DND-41 (cell line): ENCODE data around the gene JSRP1.
"Not testable (repeated sequence)": the region's sequence is repeated elsewhere in the genome, so short reads cannot be mapped to it uniquely, and the experiment has no call there.

Experiments
- ATAC-seq: fragments of 200-7000 bp; cut with Tn5 transposase; 3 replicates; pipeline ENCODE4 v1.9.1; 2021; ENCODE audit warnings: low read depth; ENCODE audit not compliant: insufficient read depth
- DNase-seq: peaks from one replicate; pipeline ENCODE4 v3.0.0-alpha.2; 2020
- H2AFZ ChIP-seq: 2 replicates; pipeline ENCODE4 v1.6.0; 2012; ENCODE audit warnings: low read depth, low read length
- H3K27ac ChIP-seq: 2 replicates; pipeline ENCODE4 v1.5.1; 2012; ENCODE audit warnings: low read length, inconsistent platforms
- H3K27me3 ChIP-seq: fragments of 200-600 bp; sonication (generic); 2 replicates; pipeline ENCODE4 v1.6.0; 2012; ENCODE audit warnings: low read length, mild to moderate bottlenecking, inconsistent platforms; ENCODE audit not compliant: insufficient read depth, poor library complexity
- H3K36me3 ChIP-seq: 2 replicates; pipeline ENCODE4 v1.5.1; 2012; ENCODE audit warnings: low read length, inconsistent platforms; ENCODE audit not compliant: insufficient read depth
- H3K4me1 ChIP-seq: 2 replicates; pipeline ENCODE4 v1.5.1; 2012; ENCODE audit warnings: mild to moderate bottlenecking, low read length; ENCODE audit not compliant: insufficient read depth
- H3K4me2 ChIP-seq: 2 replicates; pipeline ENCODE4 v1.6.0; 2012; ENCODE audit warnings: mild to moderate bottlenecking, moderate library complexity, low read length, inconsistent platforms; ENCODE audit not compliant: insufficient read depth
- H3K4me3 ChIP-seq, 2 experiments: fragments of 200-600 bp in 1 of 2; shearing (Covaris generic) in 1 of 2; 2 replicates each; pipeline ENCODE4 v1.5.1; 2012 to 2016; ENCODE audit warnings: inconsistent platforms in 2 of 2, low read length in 2 of 2, mild to moderate bottlenecking in 2 of 2, low read depth in 1 of 2, moderate library complexity in 1 of 2
- H3K79me2 ChIP-seq: 2 replicates; pipeline ENCODE4 v1.6.0; 2012; ENCODE audit warnings: low read length, inconsistent platforms; ENCODE audit not compliant: insufficient read depth
- H3K9ac ChIP-seq: 2 replicates; pipeline ENCODE4 v1.6.0; 2012; ENCODE audit warnings: low read depth, mild to moderate bottlenecking, inconsistent platforms, low read length, moderate library complexity
- H3K9me3 ChIP-seq: 2 replicates; pipeline ENCODE4 v1.5.1; 2012; ENCODE audit warnings: low read length, moderate library complexity, mild to moderate bottlenecking, inconsistent platforms; ENCODE audit not compliant: insufficient read depth, severe bottlenecking
- H4K20me1 ChIP-seq: 2 replicates; pipeline ENCODE4 v1.6.0; 2012; ENCODE audit warnings: low read length; ENCODE audit not compliant: insufficient read depth
- CTCF ChIP-seq: IDR thresholded peaks from 2 replicates; pipeline ENCODE4 v1.5.1; 2012; ENCODE audit warnings: borderline replicate concordance, low read length, moderate library complexity, mild to moderate bottlenecking; ENCODE audit not compliant: poor library complexity, severe bottlenecking; ENCODE audit errors: extremely low read depth
- EZH2 ChIP-seq: IDR thresholded peaks from 3 replicates; pipeline ENCODE4 v1.6.1; 2012; ENCODE audit warnings: borderline replicate concordance, low read depth, mild to moderate bottlenecking, moderate library complexity, low read length, inconsistent platforms; ENCODE audit not compliant: severe bottlenecking

JSRP1 gene

GRCh38 chr19:2282062-2282861 lies 26.0 kb upstream of the JSRP1 start, which contains the start of gene PEAK3:
Gene PEAK3, minus strand, starts transcription at chr19:2282175. Its CDS starts 1,244 bp downstream, at chr19:2280931.
- H3K27ac ChIP-seq = no peak within 1 kb of the TSS
- H3K36me3 ChIP-seq = no peaks in the 10 kb centered on the region
- no peak within 1 kb of the TSS for H3K4me2 ChIP-seq
- H3K4me3 ChIP-seq = no peak within 1 kb of the TSS
- peaks cover under 1% of the 10 kb centered on the region; the same call in 1 of the 2 replicates for H4K20me1 ChIP-seq
- H3K9me3 ChIP-seq = no peaks in the 10 kb centered on the region
- H3K4me1 ChIP-seq = no peaks in the 10 kb centered on the region
- H3K79me2 ChIP-seq = no peaks in the 10 kb centered on the region
- no peak within 1 kb of the TSS for H2AFZ ChIP-seq
- H3K9ac ChIP-seq = no peak within 1 kb of the TSS
- ATAC-seq (no peak), DNase-seq (no peak)
- TF ChIP-seq CTCF = no peak
- no peak for TF ChIP-seq EZH2
- H3K27me3 ChIP-seq = no peaks in the 10 kb centered on the region

GRCh38 chr19:2281265-2282061 lies 25.2 kb upstream of the JSRP1 start:
- ATAC-seq, H3K27ac ChIP-seq, H3K4me1 ChIP-seq, H4K20me1 ChIP-seq, H3K4me3 ChIP-seq, H2AFZ ChIP-seq, H3K9ac ChIP-seq, H3K79me2 ChIP-seq, H3K27me3 ChIP-seq, H3K36me3 ChIP-seq, DNase-seq, H3K9me3 ChIP-seq, H3K4me2 ChIP-seq: not testable (repeated sequence)

GRCh38 chr19:2280633-2281264 lies 24.5 kb upstream of the JSRP1 start:
- Histone ChIP-seq H4K20me1 (peaks cover 10% of the 10 kb centered on the region; the same call in 1 of the 2 replicates), H2AFZ (no peak overlapping the region), H3K36me3 (peaks cover 7% of the 10 kb centered on the region), H3K4me2 (no peak overlapping the region), H3K9ac (no peak overlapping the region), H3K79me2 (0 out of 2 replicates have a peak, but pooled peaks cover 2% of the 10 kb centered on the region), H3K4me3 (no peak overlapping the region), H3K9me3 (no peaks in the 10 kb centered on the region), H3K4me1 (no peaks in the 10 kb centered on the region), H3K27ac (no peak overlapping the region), H3K27me3 (no peaks in the 10 kb centered on the region)
- no peak for TF ChIP-seq EZH2
- no peak for TF ChIP-seq CTCF
- ATAC-seq = no peak
- DNase-seq = no peak
